HepG2 (cell line): ENCODE measurements around the gene SSU72. TPM values are rescaled to one million over a fixed set of nuclear protein-coding genes. Genes with fewer than 3 reads are reported as not detected.

ENCODE experiments used
- DDIT3 ChIP-seq: sonication (generic); formaldehyde crosslinking; IDR thresholded peaks from 2 replicates; pipeline ENCODE4 v1.4.0; 2020; ENCODE audit warnings: mild to moderate bottlenecking, missing genetic modification reagents
- EZH2 ChIP-seq: conservative IDR thresholded peaks from 2 replicates; pipeline ENCODE4 v1.6.1; 2012; ENCODE audit warnings: mild to moderate bottlenecking, low read depth, low read length, moderate library complexity
- FLYWCH1 ChIP-seq: sonication (generic); formaldehyde crosslinking; IDR thresholded peaks from 2 replicates; pipeline ENCODE4 v1.8.1; 2023; ENCODE audit warnings: mild to moderate bottlenecking, missing genetic modification reagents
- MED8 ChIP-seq: sonication (generic); formaldehyde crosslinking; IDR thresholded peaks from 2 replicates; pipeline ENCODE4 v1.8.1; 2023; ENCODE audit warnings: mild to moderate bottlenecking, missing genetic modification reagents; ENCODE audit not compliant: insufficient replicate concordance
- NFE2L1 ChIP-seq: sonication (generic); formaldehyde crosslinking; IDR thresholded peaks from 2 replicates; pipeline ENCODE4 v1.4.0; 2020; ENCODE audit warnings: missing genetic modification reagents, mild to moderate bottlenecking, borderline replicate concordance
- NR2C2 ChIP-seq: sonication (generic); formaldehyde crosslinking; IDR thresholded peaks from 2 replicates; pipeline ENCODE4 v1.4.0; 2020; ENCODE audit warnings: missing genetic modification reagents, mild to moderate bottlenecking, moderate library complexity, borderline replicate concordance
- PAWR ChIP-seq: sonication (generic); formaldehyde crosslinking; IDR thresholded peaks from 2 replicates; pipeline ENCODE4 v1.4.0; 2020; ENCODE audit warnings: missing genetic modification reagents, mild to moderate bottlenecking, borderline replicate concordance
- RBAK ChIP-seq: sonication (generic); formaldehyde crosslinking; IDR thresholded peaks from 2 replicates; pipeline ENCODE4 v1.5.1; 2020; ENCODE audit warnings: mild to moderate bottlenecking, missing genetic modification reagents
- STAG1 ChIP-seq: sonication (generic); formaldehyde crosslinking; IDR thresholded peaks from 2 replicates; pipeline ENCODE4 v1.4.0; 2020; ENCODE audit warnings: missing genetic modification reagents
- TFE3 ChIP-seq: IDR thresholded peaks from 2 replicates; pipeline ENCODE4 v1.6.1; 2016
- ZKSCAN1 ChIP-seq: fragments of 150-350 bp; IDR thresholded peaks from 2 replicates; pipeline ENCODE4 v1.6.1; 2014; ENCODE audit warnings: low read length
- ZNF124 ChIP-seq: sonication (generic); formaldehyde crosslinking; IDR thresholded peaks from 2 replicates; pipeline ENCODE4 v1.4.0; 2020; ENCODE audit warnings: missing genetic modification reagents
- ZNF746 ChIP-seq: sonication (generic); formaldehyde crosslinking; IDR thresholded peaks from 2 replicates; pipeline ENCODE4 v1.8.0; 2022; ENCODE audit warnings: mild to moderate bottlenecking, missing genetic modification reagents
- polyA plus RNA-seq, 8 experiments: library from polyadenylated mRNA; depleted of rRNA in 3 of 8; stranded (reverse) in 7 of 8; unstranded in 1 of 8; fragments of >200 nt; fragmentation: Illumina TruSeq in 4 of 8; extraction: Trizol in 4 of 8; gene quantifications; 2 replicates each; pipeline versions ENCODE4 v1.2.1 to v1.2.3, GENCODE V29; 2011 to 2016; ENCODE audit warnings: low read depth in 4 of 8, missing spikeins in 1 of 8, mixed read lengths in 1 of 8; ENCODE audit not compliant: insufficient read depth in 1 of 8
- total RNA-seq, 5 experiments: library from RNA; depleted of rRNA; stranded (reverse); fragments of >200 nt; fragmentation: Illumina TruSeq; extraction: Trizol; gene quantifications; 2 replicates each; pipeline ENCODE4 v1.2.3, GENCODE V29; 2016; ENCODE audit warnings: low read depth in 1 of 5
- TF ChIP-seq, protein P1 (sequence below): sonication (generic); formaldehyde crosslinking; IDR thresholded peaks from 2 replicates; pipeline ENCODE4 v1.4.0; 2020; ENCODE audit warnings: missing genetic modification reagents, borderline replicate concordance
- TF ChIP-seq, protein P2 (sequence below): sonication (generic); formaldehyde crosslinking; IDR thresholded peaks from 2 replicates; pipeline ENCODE4 v1.5.1; 2020; ENCODE audit warnings: missing genetic modification reagents, mild to moderate bottlenecking, borderline replicate concordance
- TF ChIP-seq, protein P3 (sequence below): sonication (generic); formaldehyde crosslinking; IDR thresholded peaks from 2 replicates; pipeline ENCODE4 v1.5.0; 2020; ENCODE audit warnings: missing genetic modification reagents
- TF ChIP-seq, protein P4 (sequence below): sonication (generic); formaldehyde crosslinking; conservative IDR thresholded peaks from 2 replicates; pipeline ENCODE4 v1.8.0; 2022; ENCODE audit warnings: low read depth, missing genetic modification reagents
- TF ChIP-seq, protein P5 (sequence below): sonication (generic); formaldehyde crosslinking; IDR thresholded peaks from 2 replicates; pipeline ENCODE4 v1.8.0; 2022; ENCODE audit warnings: mild to moderate bottlenecking, missing genetic modification reagents, moderate library complexity

Gene SSU72
- total and polyA plus RNA-seq, 2 of the 13 experiments (the other 11 are each of a cell fraction or from before 2014, with no cell fraction given): 42.8 to 67.1 TPM

DNA sequence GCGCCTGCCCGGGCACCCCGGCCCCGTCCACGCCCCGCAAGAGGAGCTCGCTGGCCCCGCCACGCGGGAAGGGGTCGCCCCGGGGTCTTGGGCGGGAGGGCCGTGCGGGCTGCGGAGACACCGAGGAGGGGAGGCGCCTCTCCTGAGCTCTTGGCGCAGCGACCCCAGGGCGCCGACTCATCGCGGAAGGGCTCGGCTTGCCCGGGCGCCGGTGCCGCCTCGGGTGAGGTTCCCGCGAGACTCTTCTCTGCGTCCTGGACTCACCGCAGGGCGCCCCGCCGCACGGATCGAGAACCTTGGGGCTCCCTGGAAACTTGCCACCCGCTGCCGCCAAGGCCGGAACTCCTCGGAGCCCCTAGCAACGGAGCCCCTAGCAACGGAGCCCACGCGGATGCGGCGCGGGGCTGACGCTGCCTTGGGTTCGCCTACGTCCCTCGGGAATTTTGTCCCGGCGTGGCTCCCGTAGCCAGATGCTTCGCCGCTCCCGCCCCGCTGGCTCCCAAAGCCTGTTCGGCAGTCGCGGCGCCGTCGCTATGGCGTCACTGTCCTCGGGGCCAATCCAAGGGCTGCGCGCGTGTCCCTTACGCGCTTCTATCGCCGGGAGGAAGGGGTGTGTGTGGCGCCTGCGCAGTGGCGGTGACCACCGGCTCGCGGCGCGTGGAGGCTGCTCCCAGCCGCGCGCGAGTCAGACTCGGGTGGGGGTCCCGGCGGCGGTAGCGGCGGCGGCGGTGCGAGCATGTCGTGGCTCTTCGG is 63.0 kb downstream of the SSU72 start, which contains the start of gene ATAD3A (continued):
- TF ChIP-seq, protein P1, sequence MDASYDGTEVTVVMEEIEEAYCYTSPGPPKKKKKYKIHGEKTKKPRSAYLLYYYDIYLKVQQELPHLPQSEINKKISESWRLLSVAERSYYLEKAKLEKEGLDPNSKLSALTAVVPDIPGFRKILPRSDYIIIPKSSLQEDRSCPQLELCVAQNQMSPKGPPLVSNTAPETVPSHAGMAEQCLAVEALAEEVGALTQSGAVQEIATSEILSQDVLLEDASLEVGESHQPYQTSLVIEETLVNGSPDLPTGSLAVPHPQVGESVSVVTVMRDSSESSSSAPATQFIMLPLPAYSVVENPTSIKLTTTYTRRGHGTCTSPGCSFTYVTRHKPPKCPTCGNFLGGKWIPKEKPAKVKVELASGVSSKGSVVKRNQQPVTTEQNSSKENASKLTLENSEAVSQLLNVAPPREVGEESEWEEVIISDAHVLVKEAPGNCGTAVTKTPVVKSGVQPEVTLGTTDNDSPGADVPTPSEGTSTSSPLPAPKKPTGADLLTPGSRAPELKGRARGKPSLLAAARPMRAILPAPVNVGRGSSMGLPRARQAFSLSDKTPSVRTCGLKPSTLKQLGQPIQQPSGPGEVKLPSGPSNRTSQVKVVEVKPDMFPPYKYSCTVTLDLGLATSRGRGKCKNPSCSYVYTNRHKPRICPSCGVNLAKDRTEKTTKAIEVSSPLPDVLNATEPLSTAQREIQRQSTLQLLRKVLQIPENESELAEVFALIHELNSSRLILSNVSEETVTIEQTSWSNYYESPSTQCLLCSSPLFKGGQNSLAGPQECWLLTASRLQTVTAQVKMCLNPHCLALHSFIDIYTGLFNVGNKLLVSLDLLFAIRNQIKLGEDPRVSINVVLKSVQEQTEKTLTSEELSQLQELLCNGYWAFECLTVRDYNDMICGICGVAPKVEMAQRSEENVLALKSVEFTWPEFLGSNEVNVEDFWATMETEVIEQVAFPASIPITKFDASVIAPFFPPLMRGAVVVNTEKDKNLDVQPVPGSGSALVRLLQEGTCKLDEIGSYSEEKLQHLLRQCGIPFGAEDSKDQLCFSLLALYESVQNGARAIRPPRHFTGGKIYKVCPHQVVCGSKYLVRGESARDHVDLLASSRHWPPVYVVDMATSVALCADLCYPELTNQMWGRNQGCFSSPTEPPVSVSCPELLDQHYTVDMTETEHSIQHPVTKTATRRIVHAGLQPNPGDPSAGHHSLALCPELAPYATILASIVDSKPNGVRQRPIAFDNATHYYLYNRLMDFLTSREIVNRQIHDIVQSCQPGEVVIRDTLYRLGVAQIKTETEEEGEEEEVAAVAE (CRISPR knock-in tag): peak; percentile 88; the same call in 1 of the 2 replicates
- TF ChIP-seq NFE2L1: no peak; the same call in 1 of the 2 replicates
- no peak for TF ChIP-seq STAG1 (CRISPR knock-in tag)
- TF ChIP-seq ZKSCAN1: no peak
- no peak for TF ChIP-seq FLYWCH1 (CRISPR knock-in tag)
- TF ChIP-seq, protein P2, sequence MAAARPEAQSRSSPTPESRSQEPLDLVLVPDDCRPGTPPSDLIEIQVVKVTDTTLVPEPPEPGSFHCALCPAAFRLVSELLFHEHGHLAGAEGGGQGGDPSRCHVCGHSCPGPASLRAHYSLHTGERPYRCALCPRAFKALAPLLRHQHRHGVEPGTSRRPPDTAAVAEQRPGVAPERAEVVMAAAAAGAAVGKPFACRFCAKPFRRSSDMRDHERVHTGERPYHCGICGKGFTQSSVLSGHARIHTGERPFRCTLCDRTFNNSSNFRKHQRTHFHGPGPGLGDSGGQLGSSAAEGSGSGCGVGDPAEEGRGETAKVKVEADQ: no peak
- peak; percentile 64; the same call in 1 of the 2 replicates for TF ChIP-seq ZNF124 (CRISPR knock-in tag)
- TF ChIP-seq PAWR (CRISPR knock-in tag): no peak
- TF ChIP-seq NR2C2: peak; percentile 79
- no peak for TF ChIP-seq TFE3 (CRISPR knock-in tag)
- TF ChIP-seq, protein P3, sequence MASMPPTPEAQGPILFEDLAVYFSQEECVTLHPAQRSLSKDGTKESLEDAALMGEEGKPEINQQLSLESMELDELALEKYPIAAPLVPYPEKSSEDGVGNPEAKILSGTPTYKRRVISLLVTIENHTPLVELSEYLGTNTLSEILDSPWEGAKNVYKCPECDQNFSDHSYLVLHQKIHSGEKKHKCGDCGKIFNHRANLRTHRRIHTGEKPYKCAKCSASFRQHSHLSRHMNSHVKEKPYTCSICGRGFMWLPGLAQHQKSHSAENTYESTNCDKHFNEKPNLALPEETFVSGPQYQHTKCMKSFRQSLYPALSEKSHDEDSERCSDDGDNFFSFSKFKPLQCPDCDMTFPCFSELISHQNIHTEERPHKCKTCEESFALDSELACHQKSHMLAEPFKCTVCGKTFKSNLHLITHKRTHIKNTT (CRISPR knock-in tag): 0 out of 2 replicates have a peak, but pooled peaks have one; percentile 68
- no peak for TF ChIP-seq MED8
- TF ChIP-seq ZNF746 (CRISPR knock-in tag): peak; percentile 54; the same call in 1 of the 2 replicates
- TF ChIP-seq, protein P4, sequence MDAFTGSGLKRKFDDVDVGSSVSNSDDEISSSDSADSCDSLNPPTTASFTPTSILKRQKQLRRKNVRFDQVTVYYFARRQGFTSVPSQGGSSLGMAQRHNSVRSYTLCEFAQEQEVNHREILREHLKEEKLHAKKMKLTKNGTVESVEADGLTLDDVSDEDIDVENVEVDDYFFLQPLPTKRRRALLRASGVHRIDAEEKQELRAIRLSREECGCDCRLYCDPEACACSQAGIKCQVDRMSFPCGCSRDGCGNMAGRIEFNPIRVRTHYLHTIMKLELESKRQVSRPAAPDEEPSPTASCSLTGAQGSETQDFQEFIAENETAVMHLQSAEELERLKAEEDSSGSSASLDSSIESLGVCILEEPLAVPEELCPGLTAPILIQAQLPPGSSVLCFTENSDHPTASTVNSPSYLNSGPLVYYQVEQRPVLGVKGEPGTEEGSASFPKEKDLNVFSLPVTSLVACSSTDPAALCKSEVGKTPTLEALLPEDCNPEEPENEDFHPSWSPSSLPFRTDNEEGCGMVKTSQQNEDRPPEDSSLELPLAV (CRISPR knock-in tag): no peak
- TF ChIP-seq, protein P5, sequence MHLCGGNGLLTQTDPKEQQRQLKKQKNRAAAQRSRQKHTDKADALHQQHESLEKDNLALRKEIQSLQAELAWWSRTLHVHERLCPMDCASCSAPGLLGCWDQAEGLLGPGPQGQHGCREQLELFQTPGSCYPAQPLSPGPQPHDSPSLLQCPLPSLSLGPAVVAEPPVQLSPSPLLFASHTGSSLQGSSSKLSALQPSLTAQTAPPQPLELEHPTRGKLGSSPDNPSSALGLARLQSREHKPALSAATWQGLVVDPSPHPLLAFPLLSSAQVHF (CRISPR knock-in tag): no peak
- TF ChIP-seq EZH2: no peak
- no peak for TF ChIP-seq RBAK
- no peak for TF ChIP-seq DDIT3 (CRISPR knock-in tag)
